Memory B cell (primary cell): ENCODE measurements around the gene DDX39B.

Source experiments
- ATAC-seq: fragments of 150-1000 bp; cut with Tn5 transposase; 2 replicates; pipeline ENCODE4 v1.10.0; 2021; ENCODE audit warnings: low read depth, mild to moderate bottlenecking, moderate library complexity
- DNase-seq, 2 donors: peaks; one replicate each; pipeline ENCODE4 v3.0.0; 2022; ENCODE audit warnings: low spot score in 2 of 2
- H3K27ac Mint-ChIP-seq: one replicate; pipeline ENCODE4 v1.8.0; 2022; ENCODE audit warnings: mild to moderate bottlenecking, moderate library complexity, mixed read lengths
- H3K27me3 Mint-ChIP-seq: one replicate; pipeline ENCODE4 v1.8.0; 2022; ENCODE audit warnings: mixed read lengths
- H3K36me3 Mint-ChIP-seq: one replicate; pipeline ENCODE4 v1.8.0; 2022; ENCODE audit warnings: mild to moderate bottlenecking, mixed read lengths
- H3K4me1 Mint-ChIP-seq: one replicate; pipeline ENCODE4 v1.8.0; 2022; ENCODE audit warnings: mixed read lengths
- H3K4me3 Mint-ChIP-seq: one replicate; pipeline ENCODE4 v1.8.0; 2022; ENCODE audit warnings: mild to moderate bottlenecking, moderate library complexity, mixed read lengths
- H3K9me3 Mint-ChIP-seq: one replicate; pipeline ENCODE4 v1.8.0; 2022; ENCODE audit warnings: mixed read lengths

The DDX39B gene

DNA sequence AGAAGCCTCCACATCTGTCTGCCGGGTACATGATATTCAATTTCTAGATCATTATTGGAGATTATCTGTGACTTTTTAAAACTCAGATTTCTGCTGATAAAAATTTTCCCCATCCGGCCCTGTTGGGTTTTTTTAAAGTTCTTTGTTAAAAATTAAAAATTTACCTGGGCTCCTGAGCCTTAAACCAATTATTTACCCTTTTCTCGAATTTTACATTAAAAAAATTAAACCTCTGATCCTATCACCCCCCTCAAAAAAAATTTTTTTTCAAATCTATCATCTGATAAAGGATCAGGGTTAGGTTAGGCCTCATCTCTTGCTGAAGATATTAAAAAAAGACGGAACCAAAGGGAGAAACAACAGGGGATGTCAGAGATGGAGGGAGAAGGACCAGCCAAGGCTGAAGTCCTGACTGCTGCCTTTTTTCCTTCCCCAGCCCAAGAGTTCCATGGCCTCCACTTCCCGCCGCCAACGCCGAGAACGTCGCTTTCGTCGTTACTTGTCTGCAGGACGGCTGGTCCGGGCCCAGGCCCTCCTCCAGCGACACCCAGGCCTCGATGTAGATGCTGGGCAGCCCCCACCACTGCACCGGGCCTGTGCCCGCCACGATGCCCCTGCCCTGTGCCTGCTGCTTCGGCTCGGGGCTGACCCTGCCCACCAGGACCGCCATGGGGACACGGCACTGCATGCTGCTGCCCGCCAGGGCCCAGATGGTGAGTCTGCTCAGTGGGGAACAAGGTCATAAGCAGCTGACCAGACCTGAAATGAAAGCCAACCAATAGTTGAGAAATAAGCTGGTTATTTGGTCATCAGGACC, 6.1 kb upstream of the DDX39B start:
- H3K27me3 Mint-ChIP-seq, result no peaks in the 10 kb centered on the region
- no peaks in the 10 kb centered on the region for H3K36me3 Mint-ChIP-seq
- peak overlapping the region; percentile 89 for H3K4me3 Mint-ChIP-seq
- no peak for DNase-seq
- H3K4me1 Mint-ChIP-seq, result peaks cover 24% of the 10 kb centered on the region
- peak overlapping the region; percentile 89 for H3K27ac Mint-ChIP-seq
- no peaks in the 10 kb centered on the region for H3K9me3 Mint-ChIP-seq
- no peak for ATAC-seq

GRCh38 chr6:31546958-31547726, 5.3 kb upstream of the DDX39B start, which contains the start of gene NFKBIL1:
Gene NFKBIL1, plus strand, starts transcription at chr6:31547608. Its CDS starts 87 bp downstream, at chr6:31547695.
- Mint-ChIP-seq H3K36me3 (no peaks in the 10 kb centered on the region), H3K4me1 (peaks cover 24% of the 10 kb centered on the region)
- peak; percentile 89 for ATAC-seq

GRCh38 chr6:31546339-31546957, 4.6 kb upstream of the DDX39B start, which contains the start of gene ATP6V1G2:
Gene ATP6V1G2, minus strand, starts transcription at chr6:31546608. Its CDS starts 49 bp downstream, at chr6:31546559.
- peak; percentile 74 to 86 for DNase-seq
- ATAC-seq, result peak; percentile 45
- H3K4me1 Mint-ChIP-seq, result peaks cover 23% of the 10 kb centered on the region
- no peaks in the 10 kb centered on the region for H3K36me3 Mint-ChIP-seq
- no peaks in the 10 kb centered on the region for H3K27me3 Mint-ChIP-seq
- peak within 1 kb of the TSS; percentile 89 for H3K4me3 Mint-ChIP-seq
- no peaks in the 10 kb centered on the region for H3K9me3 Mint-ChIP-seq
- peak within 1 kb of the TSS; percentile 89 for H3K27ac Mint-ChIP-seq

More at GRCh38 chr6:31546958-31547726, 5.3 kb upstream of the DDX39B start, which contains the start of gene NFKBIL1:
- Mint-ChIP-seq H3K27ac (peak within 1 kb of the TSS; percentile 89), H3K27me3 (no peaks in the 10 kb centered on the region), H3K4me3 (peak within 1 kb of the TSS; percentile 89), H3K9me3 (no peaks in the 10 kb centered on the region)
- peak; percentile 74 to 86 for DNase-seq

GRCh38 chr6:31545291-31545690, 3.5 kb upstream of the DDX39B start:
- ATAC-seq (no peak), DNase-seq (no peak)
- no peaks in the 10 kb centered on the region for H3K9me3 Mint-ChIP-seq
- H3K36me3 Mint-ChIP-seq, result peaks cover 3% of the 10 kb centered on the region
- no peak overlapping the region for H3K4me3 Mint-ChIP-seq
- no peak overlapping the region for H3K27ac Mint-ChIP-seq
- peaks cover 24% of the 10 kb centered on the region for H3K4me1 Mint-ChIP-seq
- no peaks in the 10 kb centered on the region for H3K27me3 Mint-ChIP-seq

GRCh38 chr6:31544676-31545075, 2.9 kb upstream of the DDX39B start:
- Mint-ChIP-seq H3K9me3 (no peaks in the 10 kb centered on the region), H3K27ac (no peak overlapping the region), H3K27me3 (no peaks in the 10 kb centered on the region), H3K36me3 (peaks cover 8% of the 10 kb centered on the region), H3K4me1 (peaks cover 29% of the 10 kb centered on the region), H3K4me3 (no peak overlapping the region)
- ATAC-seq (no peak), DNase-seq (no peak)

- DNase-seq (no peak), ATAC-seq (no peak)
- Mint-ChIP-seq H3K27me3 (no peaks in the 10 kb centered on the region), H3K27ac (no peak overlapping the region), H3K9me3 (no peaks in the 10 kb centered on the region), H3K4me1 (peaks cover 34% of the 10 kb centered on the region), H3K4me3 (no peak overlapping the region), H3K36me3 (peaks cover 17% of the 10 kb centered on the region)
These were observed 1.8 kb upstream of the DDX39B start for GRCh38 chr6:31543639-31544038.

- Mint-ChIP-seq H3K27ac (peak overlapping the region; percentile 94), H3K9me3 (no peaks in the 10 kb centered on the region), H3K4me1 (peaks cover 30% of the 10 kb centered on the region), H3K36me3 (peaks cover 31% of the 10 kb centered on the region), H3K4me3 (peak overlapping the region; percentile 94), H3K27me3 (no peaks in the 10 kb centered on the region)
- DNase-seq (peak in 1 of 2 donors; percentile 58), ATAC-seq (peak; percentile 37)
These were observed 645 bp downstream of the DDX39B start for GRCh38 chr6:31541059-31541657.

GRCh38 chr6:31540640-31541039, 1.2 kb downstream of the DDX39B start:
- H3K36me3 Mint-ChIP-seq, result peaks cover 36% of the 10 kb centered on the region
- DNase-seq, result no peak
- H3K27me3 Mint-ChIP-seq, result no peaks in the 10 kb centered on the region
- H3K4me1 Mint-ChIP-seq, result peaks cover 33% of the 10 kb centered on the region
- peak overlapping the region; percentile 94 for H3K4me3 Mint-ChIP-seq
- ATAC-seq, result no peak
- H3K9me3 Mint-ChIP-seq, result no peaks in the 10 kb centered on the region
- peak overlapping the region; percentile 94 for H3K27ac Mint-ChIP-seq

DNA sequence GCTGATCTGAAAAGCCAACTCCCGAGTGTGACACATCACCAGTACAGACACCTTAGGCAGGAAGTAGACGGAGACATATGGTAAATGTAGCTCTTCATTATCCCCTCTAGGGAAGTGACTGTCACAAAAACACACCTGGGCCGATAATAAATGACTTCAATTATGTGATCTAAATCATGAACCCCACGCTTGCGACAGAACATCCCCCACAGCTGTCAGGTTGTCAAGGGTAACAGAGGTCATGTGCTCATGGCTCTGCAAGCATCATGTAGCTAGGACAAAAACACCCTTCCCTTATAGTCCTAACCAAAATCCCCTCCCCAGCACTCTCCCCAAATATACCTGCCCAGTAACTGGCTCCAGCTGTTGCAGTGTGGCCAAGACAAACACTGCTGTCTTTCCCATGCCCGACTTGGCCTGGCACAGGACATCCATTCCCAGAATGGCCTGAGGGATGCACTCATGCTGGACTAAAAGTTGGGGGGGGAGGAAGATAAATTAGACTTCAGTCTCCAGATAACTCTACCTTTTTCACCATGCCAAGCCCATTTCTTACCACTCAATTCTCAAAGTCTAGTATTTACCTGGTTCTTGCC, 2.9 kb downstream of the DDX39B start:
- H3K4me1 Mint-ChIP-seq, result peaks cover 33% of the 10 kb centered on the region
- H3K27me3 Mint-ChIP-seq, result no peaks in the 10 kb centered on the region
- peak overlapping the region; percentile 2 for H3K4me3 Mint-ChIP-seq
- H3K9me3 Mint-ChIP-seq, result no peaks in the 10 kb centered on the region
- H3K36me3 Mint-ChIP-seq, result peaks cover 47% of the 10 kb centered on the region
- DNase-seq (no peak), ATAC-seq (no peak)
- peak overlapping the region; percentile 94 for H3K27ac Mint-ChIP-seq

DNA sequence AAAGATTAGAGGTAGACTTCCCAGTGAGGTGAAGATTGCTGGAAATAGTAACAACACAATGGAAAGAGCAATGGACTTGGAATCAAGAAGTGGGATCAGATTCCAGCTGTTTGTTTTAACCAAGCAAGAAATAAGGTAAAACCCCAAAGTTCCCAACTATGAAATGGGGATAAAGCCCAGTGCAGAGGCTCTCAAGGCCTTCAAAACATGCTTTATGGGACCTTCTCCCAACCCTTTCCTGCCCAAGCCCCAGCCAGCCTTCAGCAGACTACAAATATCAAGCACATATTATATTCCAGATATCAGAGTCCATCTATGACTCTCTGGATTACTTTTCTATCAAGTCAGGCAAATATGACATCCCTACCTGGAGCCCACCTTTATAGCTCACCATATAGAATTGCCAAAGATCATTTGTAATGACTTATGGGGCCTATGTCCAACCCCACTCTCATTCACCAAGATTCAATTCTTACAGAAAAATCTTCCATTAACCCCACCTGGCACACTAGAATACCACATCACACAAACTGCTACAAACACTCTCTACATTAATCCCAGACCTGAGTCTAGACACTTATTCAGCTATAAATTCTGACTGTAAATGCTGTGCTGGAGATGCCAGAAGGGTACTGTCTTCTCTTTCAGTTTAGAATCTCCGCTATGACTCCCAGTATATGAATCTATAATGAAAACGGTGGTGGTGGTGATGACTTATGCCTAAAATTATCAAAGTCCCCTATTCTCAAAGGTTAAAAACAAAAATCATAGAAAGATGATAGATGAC, 6.1 kb downstream of the DDX39B start:
- no peak overlapping the region for H3K4me3 Mint-ChIP-seq
- DNase-seq, result no peak
- peaks cover 58% of the 10 kb centered on the region for H3K36me3 Mint-ChIP-seq
- H3K27ac Mint-ChIP-seq, result no peak overlapping the region
- no peaks in the 10 kb centered on the region for H3K27me3 Mint-ChIP-seq
- peaks cover 36% of the 10 kb centered on the region for H3K4me1 Mint-ChIP-seq
- no peaks in the 10 kb centered on the region for H3K9me3 Mint-ChIP-seq
- ATAC-seq, result no peak

DNA sequence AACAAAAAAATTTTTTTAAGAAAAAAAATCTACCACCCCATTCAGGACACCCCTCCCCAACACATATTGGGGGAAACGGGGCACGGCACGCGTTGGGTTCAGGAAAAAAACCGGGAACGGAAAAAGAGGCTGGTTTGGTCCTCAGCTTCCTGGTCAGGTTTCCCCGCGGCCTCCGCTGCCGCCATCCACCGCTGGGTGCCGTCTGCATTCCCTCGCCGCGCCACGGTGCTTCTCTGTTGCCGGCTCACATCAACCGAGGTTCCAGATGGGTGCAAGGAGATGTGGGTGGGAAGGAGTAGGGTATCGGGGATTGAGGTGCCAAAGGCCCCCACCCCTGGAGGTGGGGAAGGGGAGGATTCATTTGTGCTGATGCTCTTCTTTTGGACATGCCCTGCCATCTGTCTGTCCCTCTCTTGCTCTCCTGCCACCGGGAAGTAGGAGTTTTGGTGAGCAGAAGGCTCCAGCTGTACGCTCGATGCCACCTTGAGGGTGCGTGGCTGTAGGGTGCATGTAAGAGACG, 7.2 kb downstream of the DDX39B start:
- Mint-ChIP-seq H3K27ac (no peak overlapping the region), H3K27me3 (no peaks in the 10 kb centered on the region), H3K9me3 (no peaks in the 10 kb centered on the region), H3K36me3 (peaks cover 58% of the 10 kb centered on the region), H3K4me1 (peaks cover 31% of the 10 kb centered on the region), H3K4me3 (no peak overlapping the region)
- no peak for DNase-seq
- ATAC-seq, result no peak

- H3K27ac Mint-ChIP-seq, result no peak overlapping the region
- H3K4me1 Mint-ChIP-seq, result peaks cover 26% of the 10 kb centered on the region
- no peaks in the 10 kb centered on the region for H3K27me3 Mint-ChIP-seq
- no peaks in the 10 kb centered on the region for H3K9me3 Mint-ChIP-seq
- DNase-seq (no peak), ATAC-seq (no peak)
- H3K36me3 Mint-ChIP-seq, result peaks cover 53% of the 10 kb centered on the region
- H3K4me3 Mint-ChIP-seq, result no peak overlapping the region
These were observed 7.8 kb downstream of the DDX39B start for GRCh38 chr6:31534011-31534410.
